ENCODE results near the gene YIPF4.
"Not testable (repeated sequence)": the region's sequence is repeated elsewhere in the genome, so short reads cannot be mapped to it uniquely, and the experiment has no call there.

YIPF4 gene

DNA sequence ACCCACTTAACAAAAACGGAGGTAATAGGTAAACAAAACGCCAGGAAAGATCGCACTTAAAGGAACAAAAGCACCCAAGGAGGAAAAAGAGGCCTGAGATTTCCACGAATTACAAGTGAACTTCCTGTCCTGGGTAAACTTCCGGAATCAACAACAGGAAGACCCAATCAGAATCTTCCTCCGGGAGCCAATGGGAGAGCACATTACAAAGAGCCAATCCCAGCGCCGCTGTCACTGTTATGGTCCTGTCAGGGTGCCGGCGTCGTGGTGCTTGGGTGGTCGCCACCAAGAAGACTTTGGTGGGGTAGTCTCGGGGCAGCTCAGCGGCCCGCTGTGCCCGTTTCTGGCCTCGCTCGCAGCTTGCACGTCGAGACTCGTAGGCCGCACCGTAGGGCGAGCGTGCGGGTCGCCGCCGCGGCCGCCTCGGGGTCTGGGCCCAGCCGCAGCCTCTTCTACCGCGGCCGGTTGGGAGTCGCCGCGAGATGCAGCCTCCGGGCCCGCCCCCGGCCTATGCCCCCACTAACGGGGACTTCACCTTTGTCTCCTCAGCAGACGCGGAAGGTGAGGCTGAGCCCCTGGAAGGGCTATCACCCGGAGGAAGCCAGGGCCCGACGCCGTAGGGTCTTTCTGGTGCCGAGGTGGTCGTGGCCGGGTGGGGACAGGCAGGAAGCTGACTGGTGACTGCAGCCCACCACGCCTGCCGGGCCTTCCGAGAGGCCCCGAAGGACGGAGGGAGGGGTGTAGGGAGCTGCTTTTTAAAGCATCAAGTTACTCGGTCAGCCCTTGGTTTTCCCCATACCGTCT lies at the start of gene YIPF4:
TSS of gene YIPF4 (plus strand) at position 231 of the 804 bp plus-strand sequence. CDS start at position 483, 252 bp downstream.
- peak; percentile 60 to 85 (median 76) for DNase-seq (ENCODE audit: low read depth in 3 of 3, low spot score in 1 of 3)

DNA sequence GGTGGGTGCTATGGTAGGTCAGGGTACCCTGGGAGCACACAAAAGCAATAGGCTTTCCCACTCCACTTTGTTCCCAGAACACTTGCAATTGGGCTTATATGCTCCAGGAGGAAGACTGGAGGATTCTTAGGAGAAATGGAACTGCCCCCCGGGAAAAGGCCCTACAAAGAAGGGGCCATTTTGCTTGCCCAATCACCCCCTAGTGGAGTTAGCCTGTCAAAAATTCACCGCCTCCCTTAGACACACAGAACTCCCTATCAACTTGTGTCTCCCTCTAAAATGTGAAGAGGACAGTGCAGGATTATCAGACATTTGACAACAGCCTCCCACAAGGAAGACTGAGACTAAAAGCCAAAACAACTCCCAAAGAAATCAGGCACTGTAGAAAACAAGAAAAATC lies 49.5 kb upstream of the YIPF4 start:
- DNase-seq (ENCODE audit: low read depth in 3 of 3, low spot score in 1 of 3): no peak

DNA sequence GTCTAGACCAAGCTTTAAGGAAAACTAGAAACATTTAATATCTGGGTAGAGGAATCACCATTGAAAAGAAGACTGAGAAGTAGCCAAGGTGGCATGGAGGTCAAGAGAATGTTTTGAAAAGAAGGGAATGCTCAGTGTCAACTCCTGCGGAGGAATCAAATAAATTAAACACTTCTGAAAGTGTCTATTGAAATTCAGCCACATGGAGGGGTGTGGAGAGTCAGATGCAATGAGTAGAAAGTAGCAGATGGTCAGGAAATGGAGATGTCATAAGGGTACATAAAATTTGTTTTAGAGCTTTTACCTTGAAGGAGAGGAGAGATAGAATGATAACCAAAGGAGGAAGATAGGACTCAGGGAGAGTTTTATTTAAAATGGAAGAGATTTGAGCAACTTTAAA lies 48.1 kb upstream of the YIPF4 start:
- DNase-seq (ENCODE audit: low read depth in 3 of 3, low spot score in 1 of 3): no peak

DNA sequence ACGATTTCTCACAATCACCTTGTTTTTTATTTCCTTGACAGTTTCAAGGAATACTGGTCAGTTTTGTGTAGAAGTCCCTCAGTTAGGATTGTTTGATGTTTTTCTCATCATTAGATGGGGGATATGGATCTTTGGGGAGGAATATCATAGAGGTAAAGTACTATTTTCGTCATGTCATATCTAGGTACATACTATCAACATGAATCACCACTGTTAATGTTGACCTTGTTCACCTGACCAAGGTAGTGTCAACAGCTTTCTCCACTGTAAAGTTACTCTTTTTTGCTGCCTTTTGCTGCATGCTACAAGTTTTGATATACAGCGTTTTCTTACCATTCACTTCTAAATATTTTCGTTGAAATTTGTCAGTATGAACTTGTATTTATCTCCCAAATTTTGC lies 45.7 kb upstream of the YIPF4 start:
- no peak for DNase-seq (ENCODE audit: low read depth in 3 of 3, low spot score in 1 of 3)

DNA sequence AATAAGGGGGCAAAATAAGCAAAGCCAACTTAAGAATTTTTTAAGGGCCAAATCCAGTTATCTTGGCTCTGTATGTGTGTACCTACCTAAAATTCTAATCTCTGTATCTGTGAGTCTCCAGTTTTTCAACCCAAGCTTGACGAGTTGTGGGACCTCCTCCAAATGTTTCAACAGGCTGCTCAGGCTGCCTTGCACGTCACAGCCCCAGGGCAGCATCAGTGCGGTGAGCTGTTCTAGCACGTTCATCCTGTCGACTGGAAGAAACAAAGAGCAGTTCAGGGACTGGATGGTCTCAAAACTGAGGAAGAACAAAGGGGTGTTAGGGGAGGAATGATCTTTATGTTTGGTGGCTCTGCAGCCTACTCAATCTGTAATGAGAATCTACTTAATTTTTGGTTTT lies 42.4 kb upstream of the YIPF4 start:
- no peak for DNase-seq (ENCODE audit: low read depth in 3 of 3, low spot score in 1 of 3)

DNA sequence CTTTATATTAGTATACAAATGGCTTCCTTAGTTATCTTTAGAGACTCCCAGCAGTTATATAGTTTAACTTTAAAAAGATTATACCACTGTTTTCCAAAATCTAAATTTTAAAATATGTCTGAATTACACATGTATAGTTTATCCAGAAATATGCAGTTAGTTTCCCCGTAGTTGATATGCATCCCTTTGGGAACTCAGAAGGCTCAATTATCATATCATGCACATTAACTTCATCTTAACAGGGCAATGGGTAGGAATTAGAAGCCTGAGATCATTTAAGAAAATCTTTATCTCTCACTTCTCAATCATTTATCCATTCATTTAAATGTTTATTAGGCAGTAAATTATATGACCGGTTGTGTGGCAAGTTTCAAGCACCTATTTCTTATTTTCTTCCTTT lies 40.2 kb upstream of the YIPF4 start:
- no peak for DNase-seq (ENCODE audit: low read depth in 3 of 3, low spot score in 1 of 3)

DNA sequence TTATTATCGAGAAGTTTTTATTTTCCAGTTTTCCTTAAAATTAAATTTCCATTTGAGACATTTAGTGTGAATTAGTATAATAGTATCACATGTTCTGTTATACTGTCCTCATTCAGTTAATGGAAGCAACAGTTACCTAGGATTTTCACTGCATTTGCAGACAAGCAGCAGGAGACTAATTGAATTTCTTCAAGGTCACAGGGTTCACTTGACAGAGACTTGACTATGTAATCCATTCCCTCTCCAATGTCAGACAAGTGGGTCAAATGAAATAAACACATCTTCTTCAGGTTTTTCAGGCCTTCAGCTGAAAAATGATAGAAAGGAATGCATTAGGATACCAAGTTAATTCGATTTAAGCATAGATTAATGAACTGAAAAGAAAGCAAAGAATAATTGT lies 39.7 kb upstream of the YIPF4 start:
- no peak for DNase-seq (ENCODE audit: low read depth in 3 of 3, low spot score in 1 of 3)

DNA sequence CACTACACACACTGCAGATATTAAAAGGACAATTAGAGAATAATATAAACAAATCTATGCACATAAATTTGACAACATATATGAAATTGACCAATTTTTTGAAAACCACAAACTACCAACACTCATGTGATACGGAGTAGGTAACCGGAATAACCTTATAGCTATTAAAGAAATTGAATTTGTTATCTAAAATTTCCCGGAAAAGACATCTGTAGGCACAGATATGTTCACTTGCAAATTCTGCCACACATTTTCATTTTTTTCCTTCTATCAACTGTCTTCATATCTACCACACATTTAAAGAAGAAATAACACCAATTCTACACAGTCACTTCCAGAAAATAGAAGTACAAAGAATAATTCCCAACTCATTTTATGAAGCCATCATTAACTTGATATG lies 35.4 kb upstream of the YIPF4 start:
- no peak for DNase-seq (ENCODE audit: low read depth in 3 of 3, low spot score in 1 of 3)

DNA sequence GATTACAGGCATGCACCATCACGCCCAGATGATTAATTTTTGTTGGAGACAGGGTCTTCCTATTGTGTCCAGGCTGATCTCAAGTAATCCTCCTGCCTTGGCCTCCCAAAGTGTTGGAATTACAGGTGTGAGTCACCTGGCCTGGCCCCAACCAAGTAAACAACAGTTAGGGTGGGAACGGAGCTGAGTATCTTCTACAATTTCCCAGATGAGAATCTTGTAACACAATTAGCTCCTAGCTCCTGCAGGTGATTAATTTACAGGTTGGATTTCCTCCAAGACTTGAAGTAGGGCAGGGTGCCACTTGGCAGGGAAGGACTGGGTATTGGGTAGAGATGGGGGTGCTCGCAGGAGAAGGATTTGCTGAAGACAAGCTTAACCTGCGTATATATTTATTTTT lies 30.8 kb upstream of the YIPF4 start:
- DNase-seq (ENCODE audit: low read depth in 3 of 3, low spot score in 1 of 3): no peak

DNA sequence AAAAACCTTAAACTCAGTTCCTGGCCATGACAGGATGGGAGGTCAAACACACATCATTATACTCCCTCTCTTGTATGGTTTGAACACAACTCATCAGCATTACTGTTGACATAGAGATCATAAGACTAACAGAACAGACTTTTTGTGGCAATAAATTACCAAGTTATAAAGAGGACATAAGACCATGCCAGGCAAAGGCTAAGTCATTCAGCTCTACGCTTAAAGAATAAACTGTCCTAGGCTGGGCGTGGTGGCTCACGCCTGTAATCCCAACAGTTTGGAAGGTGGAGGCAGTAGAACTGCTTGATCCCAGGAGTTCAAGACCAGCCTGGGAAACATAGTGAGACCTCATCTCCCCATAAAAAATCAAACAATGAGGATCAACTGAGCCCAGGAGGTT lies 29.4 kb upstream of the YIPF4 start:
- DNase-seq (ENCODE audit: low read depth in 3 of 3, low spot score in 1 of 3): no peak

DNA sequence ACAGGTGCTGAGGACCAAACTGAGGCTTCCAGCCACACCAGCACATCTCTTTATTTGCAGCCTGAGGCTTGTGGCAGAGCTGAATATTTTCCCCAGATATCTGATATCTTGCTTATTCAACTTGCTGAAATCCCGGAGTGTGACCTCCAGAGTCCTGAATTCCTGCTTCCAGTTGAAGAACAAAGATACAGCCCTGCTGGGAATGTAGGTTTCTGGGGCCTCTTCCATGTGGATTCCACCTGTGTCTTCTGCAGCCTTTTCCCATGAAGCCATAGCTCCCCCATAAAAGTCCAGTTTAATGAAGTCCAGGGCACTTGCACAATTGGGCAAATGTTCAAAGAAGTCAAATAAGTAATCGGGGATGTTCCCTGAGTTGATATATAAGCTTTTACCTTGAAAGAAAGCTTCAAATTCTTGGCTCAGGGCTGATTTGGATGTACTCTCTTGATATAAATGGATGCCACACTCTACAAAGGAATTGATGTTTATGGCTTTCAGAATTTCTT lies 27.9 kb upstream of the YIPF4 start:
- DNase-seq (ENCODE audit: low read depth in 3 of 3, low spot score in 1 of 3): no peak

DNA sequence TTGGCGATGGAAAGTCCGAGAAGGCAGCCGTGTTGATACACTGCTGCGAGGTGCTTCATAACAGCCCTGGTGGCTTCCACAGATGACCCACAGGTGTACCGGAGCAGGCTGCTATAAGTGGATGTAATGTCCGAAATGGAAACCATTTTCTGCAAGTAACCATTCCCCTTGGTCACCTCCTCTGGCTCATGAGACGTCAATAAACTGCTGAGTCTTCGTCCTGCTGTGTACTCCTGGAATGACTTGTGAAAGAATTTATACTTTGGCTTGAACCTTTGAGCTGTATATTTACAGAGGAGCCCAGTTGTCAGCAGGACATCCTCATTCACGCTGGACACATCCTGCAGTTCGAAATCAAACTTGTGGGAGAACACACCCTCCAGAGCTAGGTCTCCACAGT lies 27.4 kb upstream of the YIPF4 start:
- DNase-seq (ENCODE audit: low read depth in 3 of 3, low spot score in 1 of 3): no peak

DNA sequence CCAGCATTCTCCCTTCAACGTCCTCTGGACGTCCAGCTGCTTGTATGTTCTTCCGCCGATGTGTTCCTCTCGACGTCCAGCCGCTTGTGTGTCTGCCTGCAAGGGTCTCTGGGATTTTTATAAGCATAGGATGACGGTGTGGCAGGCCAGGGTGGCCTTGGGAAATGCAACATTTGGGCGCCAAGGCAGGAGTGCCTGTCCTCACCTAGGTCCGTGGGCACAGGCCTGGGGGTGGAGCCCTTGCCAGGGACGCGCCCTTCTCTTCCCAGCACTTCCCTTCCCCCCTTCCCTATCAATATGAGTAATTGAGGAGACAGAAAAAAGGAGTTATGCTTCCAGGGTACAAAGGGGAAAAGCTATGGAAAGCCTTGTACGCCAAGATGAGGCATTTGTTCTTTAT lies 19.5 kb upstream of the YIPF4 start:
- no peak for DNase-seq (ENCODE audit: low read depth in 3 of 3, low spot score in 1 of 3)

DNA sequence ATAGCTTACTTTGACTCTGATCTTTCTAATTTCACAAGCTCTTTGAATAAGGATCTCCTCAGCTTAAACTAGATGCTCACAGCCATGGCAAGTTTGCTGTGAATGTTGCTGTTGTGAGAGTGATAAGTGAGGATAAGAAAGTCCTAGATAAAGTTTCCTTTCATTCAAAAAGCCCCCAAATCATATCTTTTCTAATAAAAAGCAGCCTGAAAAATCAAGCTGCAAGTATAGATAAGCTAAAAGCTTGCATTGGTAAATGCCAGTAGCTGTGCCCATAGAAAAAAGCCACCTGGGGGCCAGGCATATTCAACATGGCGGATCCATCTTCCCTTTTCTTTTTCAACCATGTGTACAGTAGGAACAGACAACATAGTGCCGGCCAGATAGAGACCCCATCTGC lies 17.3 kb upstream of the YIPF4 start:
- no peak for DNase-seq (ENCODE audit: low read depth in 3 of 3, low spot score in 1 of 3)

DNA sequence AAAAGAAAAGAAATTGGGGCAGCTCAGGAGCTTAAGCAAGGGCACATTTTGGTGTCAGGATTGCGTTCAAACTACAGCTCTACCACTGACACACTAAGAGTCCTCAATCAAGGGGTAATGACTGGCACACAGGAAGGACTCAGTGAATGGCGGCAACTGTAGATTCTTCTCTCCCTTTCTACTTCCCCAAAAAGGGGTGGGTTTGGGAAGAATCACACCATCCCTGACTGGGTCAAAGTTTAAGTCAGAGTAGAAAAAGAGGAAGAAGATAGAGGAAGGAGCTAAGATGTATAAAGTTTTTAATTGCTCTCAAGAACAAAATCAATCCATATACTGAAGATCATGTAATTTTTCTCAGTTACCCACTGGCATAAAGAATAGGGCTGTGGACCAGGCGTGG lies 15.6 kb upstream of the YIPF4 start:
- no peak for DNase-seq (ENCODE audit: low read depth in 3 of 3, low spot score in 1 of 3)

DNA sequence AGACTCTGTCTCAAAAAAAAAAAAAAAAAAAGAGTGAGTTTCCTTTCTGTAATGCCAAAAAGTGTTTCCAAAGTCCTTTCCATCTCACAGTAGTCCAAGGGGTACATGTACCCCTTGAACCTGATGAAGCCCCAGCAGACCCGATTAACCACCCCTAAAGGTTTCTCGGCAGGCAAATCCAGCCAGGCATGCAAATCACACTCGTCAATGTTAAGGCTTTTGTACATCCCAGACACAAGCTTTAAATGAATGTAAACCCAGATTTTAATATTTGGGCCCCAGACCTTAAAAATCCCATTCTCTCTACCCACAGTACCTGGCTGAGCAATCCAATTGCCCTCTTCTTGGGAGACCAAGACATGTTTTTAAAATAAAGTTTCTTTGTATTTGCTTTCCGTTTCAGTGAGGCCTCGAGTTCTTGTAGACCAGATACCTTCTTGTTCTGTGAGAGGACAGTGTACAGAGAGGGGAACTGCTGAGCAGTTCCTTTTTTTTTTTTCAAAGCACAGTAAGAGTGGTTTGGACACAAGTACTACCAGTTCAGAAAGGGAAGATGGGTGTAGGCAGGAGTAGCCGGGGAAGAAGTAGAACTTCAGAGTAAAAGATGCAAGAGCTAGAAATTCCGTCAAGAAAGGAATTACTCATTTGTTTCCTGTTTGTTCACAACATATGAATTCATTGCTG lies 13.1 kb upstream of the YIPF4 start, which contains the start of gene NLRC4:
TSS of gene NLRC4 (minus strand) at position 465 of the 684 bp plus-strand sequence. CDS start 8,111 bp downstream, outside the sequence.
- no peak for DNase-seq (ENCODE audit: low read depth in 3 of 3, low spot score in 1 of 3)

DNA sequence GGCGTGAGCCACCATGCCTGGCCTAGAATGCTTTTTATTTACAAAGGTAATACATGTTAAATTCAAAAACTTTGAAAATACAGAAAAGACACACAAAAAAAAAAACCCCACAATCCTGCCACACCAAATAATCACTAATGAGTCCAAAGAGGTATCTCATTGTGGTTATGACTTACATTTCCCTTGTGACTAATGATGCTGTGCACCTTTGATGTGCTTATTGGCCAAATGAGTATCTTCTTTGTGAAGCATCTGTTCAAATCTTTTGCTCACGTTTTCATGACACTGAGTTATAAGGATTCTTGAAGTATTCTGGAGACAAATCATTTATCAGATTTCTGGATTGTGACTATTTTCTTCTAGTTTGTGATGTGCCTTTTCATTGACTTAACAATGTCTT lies 6.6 kb upstream of the YIPF4 start:
- DNase-seq (ENCODE audit: low read depth in 3 of 3, low spot score in 1 of 3): no peak

DNA sequence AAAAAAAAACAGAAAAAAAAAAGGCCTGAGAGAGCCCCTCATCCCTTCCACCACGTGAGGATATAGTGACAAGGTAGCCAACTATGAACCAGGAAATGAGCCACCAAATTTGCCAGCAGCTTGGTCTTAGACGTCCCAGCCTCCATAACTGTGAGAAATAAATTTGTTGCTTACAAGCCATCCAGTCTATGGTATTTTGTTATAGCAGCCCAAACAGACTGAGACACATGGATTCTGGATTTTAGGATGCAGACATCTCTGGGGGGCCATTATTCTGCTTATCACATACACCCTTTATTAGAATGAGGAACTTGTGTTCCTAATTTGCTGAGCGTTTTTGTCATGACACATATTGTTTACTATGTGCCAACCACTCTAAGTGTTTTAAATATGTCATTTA lies 5.4 kb upstream of the YIPF4 start:
- no peak for DNase-seq (ENCODE audit: low read depth in 3 of 3, low spot score in 1 of 3)

DNA sequence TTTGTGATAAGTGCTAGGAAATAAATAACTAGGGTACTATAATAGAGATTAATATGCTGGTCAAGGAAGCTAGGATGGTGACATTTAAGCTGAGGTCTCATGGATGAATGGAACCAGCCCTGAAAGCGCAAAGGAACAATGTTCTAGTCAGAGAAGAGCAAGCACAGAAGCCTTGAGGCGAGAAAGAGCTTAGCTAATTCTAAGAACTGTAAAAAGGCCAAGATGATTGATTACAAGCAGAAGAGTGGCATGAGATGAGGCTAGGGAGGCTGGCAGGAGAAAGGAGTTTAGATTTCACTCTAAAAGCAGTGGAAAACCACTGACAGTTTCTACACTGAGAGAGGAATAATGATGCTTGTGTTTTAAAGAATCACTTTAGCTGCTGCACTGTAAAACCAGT lies 3.4 kb upstream of the YIPF4 start:
- DNase-seq (ENCODE audit: low read depth in 3 of 3, low spot score in 1 of 3): no peak

DNA sequence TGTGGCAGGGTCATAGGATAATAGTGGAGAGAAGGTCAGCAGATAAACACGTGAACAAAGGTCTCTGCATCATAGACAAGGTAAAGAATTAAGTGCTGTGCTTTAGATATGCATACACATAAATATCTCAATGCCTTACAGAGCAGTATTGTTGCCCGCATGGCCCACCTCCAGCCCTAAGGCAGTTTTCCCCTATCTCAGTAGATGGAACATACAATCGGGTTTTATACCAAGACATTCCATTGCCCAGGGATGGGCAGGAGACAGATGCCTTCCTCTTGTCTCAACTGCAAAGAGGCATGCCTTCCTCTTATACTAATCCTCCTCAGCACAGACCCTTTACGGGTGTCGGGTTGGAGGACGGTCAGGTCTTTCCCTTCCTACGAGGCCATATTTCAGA lies 1.9 kb upstream of the YIPF4 start:
- DNase-seq (ENCODE audit: low read depth in 3 of 3, low spot score in 1 of 3): not testable (repeated sequence)

DNA sequence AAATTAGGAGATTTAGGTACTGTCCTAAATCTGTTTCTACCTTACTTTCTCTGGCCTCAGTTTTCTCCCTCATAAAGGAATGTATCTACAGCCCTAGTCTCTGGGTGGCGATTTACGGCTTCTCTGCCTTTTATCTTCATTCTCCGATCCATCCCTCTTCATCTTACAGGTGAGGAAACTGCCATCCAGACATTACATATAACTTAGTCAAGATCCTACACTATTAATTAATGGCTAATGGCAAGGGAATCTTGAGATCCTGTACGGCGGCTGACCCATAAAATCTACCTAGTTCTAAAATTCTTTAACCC lies 386 bp upstream of the YIPF4 start:
- no peak for DNase-seq (ENCODE audit: low read depth in 3 of 3, low spot score in 1 of 3)

DNA sequence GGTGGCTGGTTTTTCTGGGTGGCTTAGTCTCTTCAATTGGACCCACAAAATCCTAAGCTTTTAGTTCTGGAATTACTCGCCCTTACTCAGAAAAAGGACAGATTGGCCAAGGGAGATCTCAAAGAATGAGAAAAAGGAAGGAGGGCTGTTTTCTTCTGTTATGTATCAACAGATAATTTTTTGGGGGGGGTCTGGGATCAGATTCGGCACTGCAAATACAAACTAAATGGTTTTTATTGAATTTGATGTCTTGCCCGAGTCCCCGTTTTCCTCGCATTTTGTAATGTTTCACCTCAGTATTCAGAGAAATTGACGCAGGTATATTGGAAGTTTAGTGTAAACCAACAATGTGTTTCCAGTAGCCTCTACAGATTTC lies 762 bp downstream of the YIPF4 start:
- no peak for DNase-seq (ENCODE audit: low read depth in 3 of 3, low spot score in 1 of 3)

DNA sequence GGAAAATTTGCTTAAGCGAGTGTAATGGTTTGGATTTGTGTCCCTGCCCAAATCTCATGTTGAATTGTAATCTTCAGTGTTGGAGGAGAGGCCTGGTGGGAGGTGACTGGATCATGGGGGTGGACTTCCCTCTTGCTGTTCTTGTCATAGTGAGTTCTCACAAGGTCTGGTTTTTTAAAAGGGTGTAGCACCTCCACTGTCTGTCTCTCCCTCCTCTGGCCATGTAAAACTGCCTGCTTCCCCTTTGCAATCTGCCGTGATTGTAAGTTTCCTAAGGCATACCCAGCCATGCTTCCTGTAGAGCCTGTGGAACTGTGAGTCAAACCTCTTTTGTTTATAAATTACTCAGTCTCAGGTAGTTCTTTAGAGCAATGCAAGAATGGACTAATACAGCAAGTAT lies 6.6 kb downstream of the YIPF4 start:
- DNase-seq (ENCODE audit: low read depth in 3 of 3, low spot score in 1 of 3): no peak

All from stimulated activated CD4-positive, alpha-beta T cell treated with anti-CD3 and anti-CD28 coated beads, TNF-alpha, amount 100 ng/mL, for 1 hour (primary cell).